ES-I3 (cell line): ENCODE measurements around the gene RPLP2.

ENCODE experiments used
- H3K36me3 ChIP-seq: 2 replicates; pipeline ENCODE4 v1.6.1; 2013; ENCODE audit warnings: mild to moderate bottlenecking, low read length, control low read depth, moderate library complexity; ENCODE audit not compliant: insufficient read depth
- H3K4me1 ChIP-seq: 2 replicates; pipeline ENCODE4 v1.6.1; 2013; ENCODE audit warnings: mild to moderate bottlenecking, control low read depth, low read length; ENCODE audit not compliant: insufficient read depth
- H3K9ac ChIP-seq: 2 replicates; pipeline ENCODE4 v1.6.1; 2013; ENCODE audit warnings: low read depth, mild to moderate bottlenecking, low read length, moderate library complexity
- H3K9me3 ChIP-seq: 2 replicates; pipeline ENCODE4 v1.6.1; 2013; ENCODE audit warnings: mild to moderate bottlenecking, low read length, moderate library complexity; ENCODE audit not compliant: control insufficient read depth, insufficient read depth

Gene RPLP2

GRCh38 chr11:769887-770641 lies 39.7 kb upstream of the RPLP2 start:
- H3K4me1 ChIP-seq = no peaks in the 10 kb centered on the region; the same call in 1 of the 2 replicates
- H3K36me3 ChIP-seq = peaks cover 10% of the 10 kb centered on the region
- no peak overlapping the region for H3K9ac ChIP-seq
- H3K9me3 ChIP-seq = no peaks in the 10 kb centered on the region

GRCh38 chr11:770642-771616 lies 38.8 kb upstream of the RPLP2 start:
- H3K4me1 ChIP-seq = peaks cover 5% of the 10 kb centered on the region; the same call in 1 of the 2 replicates
- H3K9ac ChIP-seq = no peak overlapping the region
- peaks cover 10% of the 10 kb centered on the region for H3K36me3 ChIP-seq
- H3K9me3 ChIP-seq = no peaks in the 10 kb centered on the region

DNA sequence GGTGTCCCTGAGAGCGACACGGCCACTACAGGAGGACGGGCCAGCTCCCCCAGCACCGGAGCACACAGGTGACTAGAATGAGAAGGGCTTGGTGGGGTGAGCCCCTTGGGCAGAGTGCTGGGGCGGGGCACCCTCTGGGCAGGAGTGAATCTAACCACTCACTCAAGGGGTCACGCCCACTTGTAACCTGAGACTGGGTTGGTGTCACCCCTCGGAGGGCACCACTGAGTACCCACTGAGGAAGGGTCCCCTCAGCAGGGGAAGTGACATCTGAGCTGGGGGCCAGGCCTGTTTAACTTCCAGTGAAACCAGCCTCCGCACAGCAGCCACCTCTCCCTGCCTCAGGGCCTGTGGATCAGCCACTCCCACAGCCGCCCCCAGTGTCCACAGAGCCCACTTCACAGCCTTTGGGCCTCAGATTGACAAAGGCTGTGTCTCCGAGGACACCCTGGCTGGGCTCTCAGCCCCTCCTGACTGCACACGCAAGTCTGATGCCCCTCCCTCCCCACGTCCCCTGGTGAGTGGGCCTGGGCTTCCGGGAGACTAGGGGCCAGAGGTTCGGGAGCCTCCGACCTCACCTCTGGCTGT lies 38.1 kb upstream of the RPLP2 start:
- H3K36me3 ChIP-seq = peaks cover 8% of the 10 kb centered on the region
- H3K4me1 ChIP-seq = peaks cover 5% of the 10 kb centered on the region; the same call in 1 of the 2 replicates
- H3K9ac ChIP-seq = no peak overlapping the region
- H3K9me3 ChIP-seq = no peaks in the 10 kb centered on the region

GRCh38 chr11:772429-773390 lies 37.1 kb upstream of the RPLP2 start:
- Histone ChIP-seq H3K4me1 (peaks cover 5% of the 10 kb centered on the region; the same call in 1 of the 2 replicates), H3K9ac (no peak overlapping the region), H3K36me3 (peaks cover 4% of the 10 kb centered on the region), H3K9me3 (no peaks in the 10 kb centered on the region)

DNA sequence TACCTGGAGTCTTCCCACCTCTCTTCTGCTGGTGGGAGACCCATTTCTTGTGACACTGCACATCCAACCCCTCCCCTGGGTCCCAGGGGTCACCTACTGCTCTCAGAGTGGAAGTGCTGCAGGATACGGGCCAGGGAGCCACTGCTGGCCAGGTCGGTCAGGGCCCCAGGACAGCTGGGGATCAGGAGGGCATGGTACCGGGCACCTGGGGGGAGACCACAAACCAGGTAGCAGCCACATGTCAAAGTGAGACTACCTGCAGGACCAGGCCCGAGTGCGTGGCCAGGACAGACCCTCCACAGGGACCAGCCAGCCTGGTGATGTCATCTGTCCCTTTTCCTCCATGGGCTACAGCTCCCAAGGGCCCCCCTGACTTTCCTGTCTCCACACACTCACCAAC lies 36.3 kb upstream of the RPLP2 start:
- peaks cover 5% of the 10 kb centered on the region; the same call in 1 of the 2 replicates for H3K4me1 ChIP-seq
- H3K9ac ChIP-seq = no peak overlapping the region
- peaks cover 4% of the 10 kb centered on the region for H3K36me3 ChIP-seq
- no peaks in the 10 kb centered on the region for H3K9me3 ChIP-seq

GRCh38 chr11:773830-774229 lies 35.9 kb upstream of the RPLP2 start:
- Histone ChIP-seq H3K36me3 (peaks cover 4% of the 10 kb centered on the region), H3K9ac (no peak overlapping the region), H3K9me3 (no peaks in the 10 kb centered on the region), H3K4me1 (peaks cover 5% of the 10 kb centered on the region; the same call in 1 of the 2 replicates)

DNA sequence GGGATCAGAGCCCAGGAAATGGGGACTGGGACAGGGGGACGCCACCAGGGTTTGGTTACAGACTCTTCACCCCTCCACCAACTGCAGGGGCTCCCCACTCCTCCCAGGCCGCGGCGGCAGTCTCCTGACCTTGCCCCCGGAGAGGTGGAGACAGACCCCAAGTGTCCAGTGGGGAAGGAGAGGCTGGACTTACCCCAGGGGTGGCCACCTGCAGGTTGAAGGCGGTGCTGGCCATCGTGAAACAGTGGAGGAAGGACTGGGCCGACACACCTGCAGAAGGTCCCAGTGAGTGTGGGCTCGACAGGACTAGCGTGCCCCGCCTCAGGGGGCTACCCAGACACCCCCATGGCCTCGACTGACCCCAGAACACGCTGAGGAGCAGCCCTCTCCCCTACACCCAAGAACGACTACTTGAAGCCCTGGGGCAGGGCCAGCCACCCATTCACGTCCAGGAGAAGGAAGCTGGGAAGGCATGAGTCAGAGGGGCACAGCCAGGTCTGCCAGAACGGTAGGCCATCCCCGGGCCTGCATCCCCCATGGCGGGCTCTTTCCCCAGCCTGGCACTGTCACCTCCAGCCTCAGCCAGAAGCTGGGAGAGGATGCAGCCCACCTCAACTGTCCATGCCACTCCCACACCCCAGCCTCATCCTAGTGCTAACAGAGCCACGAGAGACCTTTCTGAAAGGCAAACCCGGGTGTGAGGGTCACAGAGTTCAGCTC lies 34.7 kb upstream of the RPLP2 start:
- H3K9ac ChIP-seq = peak overlapping the region; percentile 40; the same call in 1 of the 2 replicates
- peaks cover 5% of the 10 kb centered on the region; the same call in 1 of the 2 replicates for H3K4me1 ChIP-seq
- H3K9me3 ChIP-seq = no peaks in the 10 kb centered on the region
- H3K36me3 ChIP-seq = peaks cover 4% of the 10 kb centered on the region

DNA sequence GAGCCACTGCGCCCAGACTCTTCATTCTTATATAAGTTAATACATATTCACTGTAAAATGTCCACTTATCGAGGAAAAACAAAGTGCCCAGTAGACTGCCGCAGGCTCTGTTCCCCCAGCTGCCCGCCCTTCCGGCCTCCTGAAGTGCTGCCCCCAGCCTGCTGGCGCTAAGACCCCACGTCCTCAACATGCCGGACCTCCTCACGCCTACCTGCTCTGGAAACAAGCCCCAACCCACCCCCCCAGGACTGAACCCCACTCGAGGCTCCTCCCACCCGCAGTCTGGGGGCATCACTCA lies 33.6 kb upstream of the RPLP2 start:
- Histone ChIP-seq H3K9ac (peak overlapping the region; percentile 86), H3K4me1 (peaks cover 5% of the 10 kb centered on the region; the same call in 1 of the 2 replicates), H3K36me3 (peaks cover 4% of the 10 kb centered on the region), H3K9me3 (no peaks in the 10 kb centered on the region)

DNA sequence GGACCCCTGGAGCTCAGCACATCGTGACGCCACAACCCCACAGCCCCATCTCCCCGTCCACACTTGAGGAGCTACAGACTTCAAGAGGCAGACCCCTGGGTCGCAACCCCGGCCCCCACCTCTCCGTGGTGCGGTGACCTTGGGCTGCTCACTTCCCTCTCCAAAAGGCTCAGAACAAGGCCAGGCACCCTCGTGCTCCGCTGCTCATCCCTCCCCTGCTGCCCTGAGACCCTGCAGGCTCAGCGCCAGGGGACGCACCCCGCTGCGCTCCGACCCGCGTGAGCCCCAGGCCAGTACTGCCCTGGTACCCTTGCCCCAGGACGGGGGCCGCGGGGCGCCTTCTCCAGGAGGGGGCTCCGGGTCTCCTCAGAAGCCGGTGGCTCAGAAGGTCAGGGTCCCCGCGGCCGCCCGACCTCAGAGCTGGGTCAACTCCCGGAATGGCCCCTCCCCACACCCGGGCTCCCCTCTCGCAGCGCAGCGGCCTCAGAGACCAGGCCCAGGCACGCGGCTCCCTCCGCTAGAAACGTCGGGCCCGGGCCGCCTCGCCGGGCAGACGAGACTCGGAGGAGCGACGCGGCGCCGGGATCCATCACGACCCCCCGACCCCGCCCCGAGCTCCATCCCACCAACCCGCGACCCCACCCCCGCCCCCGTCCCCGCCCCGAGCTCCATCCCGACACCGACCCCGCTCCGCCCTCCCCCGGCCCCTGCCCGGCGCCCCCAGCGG lies 33.0 kb upstream of the RPLP2 start:
- Histone ChIP-seq H3K9me3 (no peaks in the 10 kb centered on the region), H3K9ac (peak overlapping the region; percentile 86), H3K4me1 (peaks cover 5% of the 10 kb centered on the region; the same call in 1 of the 2 replicates), H3K36me3 (peaks cover 2% of the 10 kb centered on the region)

GRCh38 chr11:777288-778255 lies 32.2 kb upstream of the RPLP2 start, which contains the start of gene GATD1:
TSS of gene GATD1 (minus strand) at chr11:777487. CDS start at chr11:777462, 25 bp downstream.
- Histone ChIP-seq H3K36me3 (no peaks in the 10 kb centered on the region; the same call in 1 of the 2 replicates), H3K4me1 (peaks cover 7% of the 10 kb centered on the region; the same call in 1 of the 2 replicates), H3K9me3 (no peaks in the 10 kb centered on the region), H3K9ac (peak within 1 kb of the TSS; percentile 86)

- H3K4me1 ChIP-seq = peaks cover 7% of the 10 kb centered on the region; the same call in 1 of the 2 replicates
- no peaks in the 10 kb centered on the region for H3K36me3 ChIP-seq
- no peak overlapping the region for H3K9ac ChIP-seq
- H3K9me3 ChIP-seq = no peaks in the 10 kb centered on the region
Measured at GRCh38 chr11:778976-779954, 30.5 kb upstream of the RPLP2 start.
